ENCODE measurements around the gene DYSF. TPM values are rescaled to one million over a fixed set of nuclear protein-coding genes. Genes with fewer than 3 reads are reported as not detected.

Gene DYSF
- total and polyA plus RNA-seq, 9 donors, result 2.3 to 16.5 (median 5.1) TPM

DNA sequence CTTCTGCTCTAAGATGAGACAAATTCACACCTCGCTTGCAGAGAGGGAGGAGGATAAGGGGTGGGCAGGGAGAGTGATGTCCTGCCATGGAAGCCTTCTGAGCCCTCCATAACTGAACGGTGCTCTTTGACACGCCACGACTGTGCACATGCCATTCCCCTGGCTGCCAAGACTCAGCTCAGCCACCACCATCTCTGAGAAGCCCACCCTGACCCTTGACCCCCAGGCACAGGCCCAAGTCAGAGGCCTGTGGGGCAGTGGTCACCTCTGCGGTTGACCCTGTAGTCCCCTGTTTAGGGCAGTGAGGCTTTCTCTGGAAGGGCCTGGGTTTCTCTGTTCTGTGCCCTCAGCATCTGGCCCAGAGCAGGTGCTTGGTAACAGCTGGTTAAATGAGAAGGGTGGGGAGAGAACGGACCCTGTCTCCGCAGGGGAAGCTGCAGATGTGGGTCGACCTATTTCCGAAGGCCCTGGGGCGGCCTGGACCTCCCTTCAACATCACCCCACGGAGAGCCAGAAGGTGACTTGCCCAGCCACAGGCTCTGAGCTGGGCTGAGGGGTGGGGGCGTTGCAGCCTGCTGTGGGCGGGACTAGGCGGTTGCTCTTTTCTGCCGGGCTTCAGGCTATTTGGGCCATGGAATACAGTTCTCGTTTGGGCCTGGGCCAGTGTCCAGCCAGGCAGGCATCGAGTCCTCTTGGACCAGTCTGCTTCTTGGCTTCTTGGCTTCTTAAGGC is 215.1 kb downstream of the DYSF start:
- TF ChIP-seq, protein P1, sequence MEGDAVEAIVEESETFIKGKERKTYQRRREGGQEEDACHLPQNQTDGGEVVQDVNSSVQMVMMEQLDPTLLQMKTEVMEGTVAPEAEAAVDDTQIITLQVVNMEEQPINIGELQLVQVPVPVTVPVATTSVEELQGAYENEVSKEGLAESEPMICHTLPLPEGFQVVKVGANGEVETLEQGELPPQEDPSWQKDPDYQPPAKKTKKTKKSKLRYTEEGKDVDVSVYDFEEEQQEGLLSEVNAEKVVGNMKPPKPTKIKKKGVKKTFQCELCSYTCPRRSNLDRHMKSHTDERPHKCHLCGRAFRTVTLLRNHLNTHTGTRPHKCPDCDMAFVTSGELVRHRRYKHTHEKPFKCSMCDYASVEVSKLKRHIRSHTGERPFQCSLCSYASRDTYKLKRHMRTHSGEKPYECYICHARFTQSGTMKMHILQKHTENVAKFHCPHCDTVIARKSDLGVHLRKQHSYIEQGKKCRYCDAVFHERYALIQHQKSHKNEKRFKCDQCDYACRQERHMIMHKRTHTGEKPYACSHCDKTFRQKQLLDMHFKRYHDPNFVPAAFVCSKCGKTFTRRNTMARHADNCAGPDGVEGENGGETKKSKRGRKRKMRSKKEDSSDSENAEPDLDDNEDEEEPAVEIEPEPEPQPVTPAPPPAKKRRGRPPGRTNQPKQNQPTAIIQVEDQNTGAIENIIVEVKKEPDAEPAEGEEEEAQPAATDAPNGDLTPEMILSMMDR (IDR thresholded peaks at IDR 0.05), result no peak
- TF ChIP-seq POLR2A (IDR thresholded peaks at IDR 0.05) (no peak), EP300 (IDR thresholded peaks at IDR 0.05) (no peak)
- Histone ChIP-seq H3K27me3 (no peaks in the 10 kb centered on the region), H3K4me3 (no peak overlapping the region), H3K27ac (no peak overlapping the region), H3K9me3 (no peaks in the 10 kb centered on the region), H3K36me3 (no peaks in the 10 kb centered on the region), H3K4me1 (ENCODE audit: insufficient read depth) (no peaks in the 10 kb centered on the region)
- no peak for DNase-seq
- 78 to 80% (median 79%) methylated on average over 17 of the region's 17 CpGs for WGBS, 3 donors
- intact Hi-C loops (cut with DNase I), result no loop called here

DNA sequence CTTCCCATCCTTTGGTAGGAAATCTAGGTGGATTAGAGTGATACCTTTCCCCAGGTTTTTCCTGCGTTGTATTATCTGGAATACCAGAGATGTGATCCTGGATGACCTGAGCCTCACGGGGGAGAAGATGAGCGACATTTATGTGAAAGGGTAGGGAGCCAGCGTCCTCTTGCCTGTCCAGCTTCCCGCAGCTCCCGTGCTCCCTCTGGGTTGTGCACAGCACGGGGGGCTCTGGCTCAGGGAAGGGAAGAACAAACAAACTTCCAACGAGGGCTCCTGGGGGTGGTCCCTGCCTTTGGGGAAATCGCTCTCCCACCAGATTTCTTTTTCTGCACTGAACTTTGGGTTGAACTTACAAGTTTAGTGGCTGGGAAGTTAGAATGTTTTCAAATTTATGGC is 215.7 kb downstream of the DYSF start:
- Histone ChIP-seq H3K27me3 (no peaks in the 10 kb centered on the region), H3K4me3 (no peak overlapping the region), H3K4me1 (ENCODE audit: insufficient read depth) (no peaks in the 10 kb centered on the region), H3K36me3 (no peaks in the 10 kb centered on the region), H3K27ac (no peak overlapping the region), H3K9me3 (no peaks in the 10 kb centered on the region)
- WGBS, 3 donors, result 65 to 68% (median 67%) methylated on average over 9 of the region's 9 CpGs
- TF ChIP-seq, protein P1 (IDR thresholded peaks at IDR 0.05), result no peak
- TF ChIP-seq EP300 (IDR thresholded peaks at IDR 0.05), result no peak
- TF ChIP-seq POLR2A (IDR thresholded peaks at IDR 0.05), result no peak
- intact Hi-C loops (cut with DNase I), result no loop called here
- DNase-seq, result no peak

DNA sequence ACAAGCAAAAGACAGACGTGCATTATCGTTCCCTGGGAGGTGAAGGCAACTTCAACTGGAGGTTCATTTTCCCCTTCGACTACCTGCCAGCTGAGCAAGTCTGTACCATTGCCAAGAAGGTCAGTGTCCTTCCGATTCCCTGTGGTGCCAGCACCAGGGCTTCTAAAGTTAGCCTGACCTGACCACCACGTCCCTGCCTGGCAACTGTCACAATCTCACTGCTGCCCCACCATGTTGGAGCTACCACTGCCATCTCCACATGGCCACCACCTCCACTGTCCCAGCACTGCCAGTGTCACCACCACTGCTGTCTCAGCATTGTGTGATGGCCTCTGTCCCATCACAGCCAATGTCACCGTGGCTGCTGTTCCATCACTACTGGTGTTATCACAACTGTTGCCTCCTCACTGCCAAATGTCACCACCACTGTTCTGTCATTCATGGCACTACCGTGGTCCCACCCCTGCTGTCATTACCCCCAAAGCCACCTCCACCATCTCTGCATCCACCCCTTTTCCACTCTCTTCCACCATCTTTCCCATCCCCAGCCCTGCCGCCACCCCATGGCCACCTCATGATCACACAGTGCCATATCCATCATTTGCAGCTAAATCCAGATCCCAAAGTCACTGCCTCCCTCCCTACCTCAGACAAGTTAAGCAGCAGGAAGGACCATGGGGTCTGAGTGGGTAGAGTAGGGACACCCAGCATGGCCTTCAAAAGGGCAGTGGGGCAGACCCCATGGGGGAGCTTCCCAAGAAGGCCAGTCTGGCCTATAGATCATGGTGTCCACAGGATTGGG is 216.5 kb downstream of the DYSF start:
- Histone ChIP-seq H3K27ac (no peak overlapping the region), H3K27me3 (no peaks in the 10 kb centered on the region), H3K4me3 (no peak overlapping the region), H3K4me1 (ENCODE audit: insufficient read depth) (no peaks in the 10 kb centered on the region), H3K36me3 (no peaks in the 10 kb centered on the region), H3K9me3 (no peaks in the 10 kb centered on the region)
- TF ChIP-seq EP300 (IDR thresholded peaks at IDR 0.05) (no peak), POLR2A (IDR thresholded peaks at IDR 0.05) (no peak)
- TF ChIP-seq, protein P1 (IDR thresholded peaks at IDR 0.05), result no peak
- DNase-seq, result no peak
- 91 to 94% (median 92%) methylated on average over 8 of the region's 8 CpGs for WGBS, 3 donors
- intact Hi-C loops (cut with DNase I), result no loop called here

DNA sequence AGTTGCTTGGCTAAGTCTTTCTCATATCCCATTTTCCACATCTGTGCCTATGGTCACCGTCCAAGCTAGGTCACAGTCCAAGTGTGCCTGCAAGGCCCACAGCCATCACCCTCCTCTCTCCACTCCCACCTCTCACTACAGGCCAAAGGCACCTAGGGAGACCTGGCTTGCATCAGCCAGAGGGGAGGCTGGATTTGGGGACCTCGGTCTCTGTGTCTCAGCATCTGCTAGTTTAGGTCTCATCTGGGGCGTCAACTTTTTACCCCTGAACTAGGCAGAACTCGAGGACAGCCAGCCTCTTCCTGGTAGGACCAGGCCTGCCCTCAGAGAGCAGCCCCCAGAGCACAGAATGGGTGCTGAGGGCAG is 217.1 kb downstream of the DYSF start:
- 86 to 94% (median 91%) methylated on average over 4 of the region's 4 CpGs for whole genome bisulfite sequencing, 3 donors
- Histone ChIP-seq H3K36me3 (no peaks in the 10 kb centered on the region), H3K4me3 (no peak overlapping the region), H3K4me1 (ENCODE audit: insufficient read depth) (no peaks in the 10 kb centered on the region), H3K27ac (no peak overlapping the region), H3K9me3 (no peaks in the 10 kb centered on the region), H3K27me3 (no peaks in the 10 kb centered on the region)
- no peak for TF ChIP-seq EP300 (IDR thresholded peaks at IDR 0.05)
- DNase-seq, result no peak
- intact Hi-C loops (cut with DNase I), result no loop called here
